ENCODE measurements around the gene SLC25A39. TPM values are rescaled to one million over a fixed set of nuclear protein-coding genes. Genes with fewer than 3 reads are reported as not detected.

Gene SLC25A39
- total RNA-seq, 1 donor from 2014 or later, result 76.8 TPM

DNA sequence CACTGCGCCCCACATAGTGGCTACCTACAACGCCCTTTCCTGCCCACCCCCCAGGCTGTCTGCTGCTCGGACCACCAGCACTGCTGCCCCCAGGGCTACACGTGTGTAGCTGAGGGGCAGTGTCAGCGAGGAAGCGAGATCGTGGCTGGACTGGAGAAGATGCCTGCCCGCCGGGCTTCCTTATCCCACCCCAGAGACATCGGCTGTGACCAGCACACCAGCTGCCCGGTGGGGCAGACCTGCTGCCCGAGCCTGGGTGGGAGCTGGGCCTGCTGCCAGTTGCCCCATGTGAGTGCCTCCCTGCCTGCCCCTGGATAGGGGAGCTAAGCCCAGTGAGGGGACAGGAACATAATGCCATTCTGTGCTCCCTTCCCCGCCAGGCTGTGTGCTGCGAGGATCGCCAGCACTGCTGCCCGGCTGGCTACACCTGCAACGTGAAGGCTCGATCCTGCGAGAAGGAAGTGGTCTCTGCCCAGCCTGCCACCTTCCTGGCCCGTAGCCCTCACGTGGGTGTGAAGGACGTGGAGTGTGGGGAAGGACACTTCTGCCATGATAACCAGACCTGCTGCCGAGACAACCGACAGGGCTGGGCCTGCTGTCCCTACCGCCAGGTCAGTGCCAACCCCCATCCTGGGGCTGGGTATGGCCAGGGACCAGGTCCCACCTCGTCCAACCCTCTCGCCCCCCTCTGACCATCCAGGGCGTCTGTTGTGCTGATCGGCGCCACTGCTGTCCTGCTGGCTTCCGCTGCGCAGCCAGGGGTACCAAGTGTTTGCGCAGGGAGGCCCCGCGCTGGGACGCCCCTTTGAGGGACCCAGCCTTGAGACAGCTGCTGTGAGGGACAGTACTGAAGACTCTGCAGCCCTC, 27.6 kb upstream of the SLC25A39 start:
- Histone ChIP-seq H3K27me3 (no peaks in the 10 kb centered on the region), H3K4me1 (peaks cover 2% of the 10 kb centered on the region), H3K9me3 (no peaks in the 10 kb centered on the region), H3K4me3 (no peak overlapping the region), H3K27ac (no peak overlapping the region), H3K36me3 (peaks cover 39% of the 10 kb centered on the region)
- DNase-seq, result no peak
- no peak for ATAC-seq
- TF ChIP-seq, protein P1, sequence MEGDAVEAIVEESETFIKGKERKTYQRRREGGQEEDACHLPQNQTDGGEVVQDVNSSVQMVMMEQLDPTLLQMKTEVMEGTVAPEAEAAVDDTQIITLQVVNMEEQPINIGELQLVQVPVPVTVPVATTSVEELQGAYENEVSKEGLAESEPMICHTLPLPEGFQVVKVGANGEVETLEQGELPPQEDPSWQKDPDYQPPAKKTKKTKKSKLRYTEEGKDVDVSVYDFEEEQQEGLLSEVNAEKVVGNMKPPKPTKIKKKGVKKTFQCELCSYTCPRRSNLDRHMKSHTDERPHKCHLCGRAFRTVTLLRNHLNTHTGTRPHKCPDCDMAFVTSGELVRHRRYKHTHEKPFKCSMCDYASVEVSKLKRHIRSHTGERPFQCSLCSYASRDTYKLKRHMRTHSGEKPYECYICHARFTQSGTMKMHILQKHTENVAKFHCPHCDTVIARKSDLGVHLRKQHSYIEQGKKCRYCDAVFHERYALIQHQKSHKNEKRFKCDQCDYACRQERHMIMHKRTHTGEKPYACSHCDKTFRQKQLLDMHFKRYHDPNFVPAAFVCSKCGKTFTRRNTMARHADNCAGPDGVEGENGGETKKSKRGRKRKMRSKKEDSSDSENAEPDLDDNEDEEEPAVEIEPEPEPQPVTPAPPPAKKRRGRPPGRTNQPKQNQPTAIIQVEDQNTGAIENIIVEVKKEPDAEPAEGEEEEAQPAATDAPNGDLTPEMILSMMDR (IDR thresholded peaks at IDR 0.05), result no peak
- intact Hi-C loops (cut with DNase I), result no loop called here

DNA sequence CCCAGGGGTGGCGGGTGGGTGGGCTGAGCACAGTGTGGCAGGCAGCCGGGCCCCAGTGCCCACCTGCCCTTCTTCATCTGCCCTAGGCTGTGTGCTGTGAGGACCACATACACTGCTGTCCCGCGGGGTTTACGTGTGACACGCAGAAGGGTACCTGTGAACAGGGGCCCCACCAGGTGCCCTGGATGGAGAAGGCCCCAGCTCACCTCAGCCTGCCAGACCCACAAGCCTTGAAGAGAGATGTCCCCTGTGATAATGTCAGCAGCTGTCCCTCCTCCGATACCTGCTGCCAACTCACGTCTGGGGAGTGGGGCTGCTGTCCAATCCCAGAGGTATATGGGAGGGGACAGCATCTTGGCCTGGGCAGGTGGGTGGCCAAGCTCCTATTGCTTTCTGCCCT, 26.8 kb upstream of the SLC25A39 start:
- H3K27me3 ChIP-seq, result no peaks in the 10 kb centered on the region
- H3K36me3 ChIP-seq, result peaks cover 39% of the 10 kb centered on the region
- H3K9me3 ChIP-seq, result no peaks in the 10 kb centered on the region
- no peak overlapping the region for H3K27ac ChIP-seq
- no peak overlapping the region for H3K4me3 ChIP-seq
- intact Hi-C loops (cut with DNase I), result no loop called here
- H3K4me1 ChIP-seq, result peaks cover 6% of the 10 kb centered on the region
- ATAC-seq, result no peak
- no peak for DNase-seq
- TF ChIP-seq, protein P1 (IDR thresholded peaks at IDR 0.05), result no peak

DNA sequence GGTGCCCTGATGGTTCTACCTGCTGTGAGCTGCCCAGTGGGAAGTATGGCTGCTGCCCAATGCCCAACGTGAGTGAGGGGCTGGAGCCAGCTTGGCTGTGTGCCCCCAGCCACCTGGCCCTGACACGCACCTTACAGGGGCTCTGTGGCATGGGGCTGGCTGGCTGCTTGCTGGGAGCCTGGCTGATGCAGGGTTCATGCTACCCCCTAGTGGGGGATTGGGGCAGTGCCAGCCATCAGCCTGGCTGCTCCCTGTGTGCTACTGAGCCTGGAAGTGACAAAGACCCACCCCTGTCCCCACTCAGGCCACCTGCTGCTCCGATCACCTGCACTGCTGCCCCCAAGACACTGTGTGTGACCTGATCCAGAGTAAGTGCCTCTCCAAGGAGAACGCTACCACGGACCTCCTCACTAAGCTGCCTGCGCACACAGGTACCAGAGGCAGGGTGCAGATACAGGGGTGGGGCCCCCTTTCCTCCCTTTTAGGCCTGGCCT, 26.2 kb upstream of the SLC25A39 start:
- peak; percentile 83 for DNase-seq
- no peaks in the 10 kb centered on the region for H3K9me3 ChIP-seq
- H3K4me1 ChIP-seq, result peaks cover 6% of the 10 kb centered on the region
- ATAC-seq, result peak; percentile 68
- intact Hi-C loops (cut with DNase I), result no loop called here
- no peak overlapping the region for H3K27ac ChIP-seq
- TF ChIP-seq, protein P1 (IDR thresholded peaks at IDR 0.05), result peak; percentile 77
- H3K27me3 ChIP-seq, result no peaks in the 10 kb centered on the region
- H3K36me3 ChIP-seq, result peaks cover 39% of the 10 kb centered on the region
- H3K4me3 ChIP-seq, result no peak overlapping the region

DNA sequence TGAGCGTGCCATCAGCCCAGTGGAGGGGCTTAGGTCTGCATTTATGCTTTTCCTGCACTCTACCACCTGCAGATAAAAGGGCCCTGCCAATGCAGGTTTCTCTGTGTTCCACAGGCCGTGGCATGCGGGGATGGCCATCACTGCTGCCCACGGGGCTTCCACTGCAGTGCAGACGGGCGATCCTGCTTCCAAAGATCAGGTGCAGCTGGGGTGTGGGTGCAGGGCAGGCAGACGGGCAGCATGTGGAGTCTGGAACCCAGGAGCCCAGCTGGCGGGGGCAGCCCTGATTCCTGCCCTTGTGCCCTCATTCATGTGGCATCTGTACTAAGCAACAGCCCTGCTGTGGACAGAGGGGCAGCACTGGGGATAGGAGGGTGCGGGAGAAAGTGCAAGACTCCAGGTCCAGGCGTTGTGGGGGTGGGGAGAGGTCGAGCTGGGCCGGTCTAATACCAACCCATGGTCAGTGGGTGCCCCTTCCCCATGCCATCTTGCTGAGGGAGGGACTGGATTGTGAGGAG, 25.0 kb upstream of the SLC25A39 start:
- H3K4me3 ChIP-seq, result no peak overlapping the region
- TF ChIP-seq, protein P1 (IDR thresholded peaks at IDR 0.05), result no peak
- H3K9me3 ChIP-seq, result no peaks in the 10 kb centered on the region
- H3K27me3 ChIP-seq, result no peaks in the 10 kb centered on the region
- peaks cover 6% of the 10 kb centered on the region for H3K4me1 ChIP-seq
- intact Hi-C loops (cut with DNase I), result no loop called here
- ATAC-seq (no peak), DNase-seq (no peak)
- H3K36me3 ChIP-seq, result peaks cover 39% of the 10 kb centered on the region
- no peak overlapping the region for H3K27ac ChIP-seq

DNA sequence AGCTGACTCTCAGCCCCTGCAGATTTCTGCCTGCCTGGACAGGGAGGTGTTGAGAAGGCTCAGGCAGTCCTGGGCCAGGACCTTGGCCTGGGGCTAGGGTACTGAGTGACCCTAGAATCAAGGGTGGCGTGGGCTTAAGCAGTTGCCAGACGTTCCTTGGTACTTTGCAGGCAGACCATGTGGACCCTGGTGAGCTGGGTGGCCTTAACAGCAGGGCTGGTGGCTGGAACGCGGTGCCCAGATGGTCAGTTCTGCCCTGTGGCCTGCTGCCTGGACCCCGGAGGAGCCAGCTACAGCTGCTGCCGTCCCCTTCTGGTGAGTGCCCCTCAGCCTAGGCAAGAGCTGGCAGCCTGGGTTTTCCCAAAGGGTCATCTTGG, 24.4 kb upstream of the SLC25A39 start:
- no peaks in the 10 kb centered on the region for H3K27me3 ChIP-seq
- H3K36me3 ChIP-seq, result peaks cover 39% of the 10 kb centered on the region
- H3K9me3 ChIP-seq, result no peaks in the 10 kb centered on the region
- TF ChIP-seq, protein P1 (IDR thresholded peaks at IDR 0.05), result no peak
- H3K4me3 ChIP-seq, result no peak overlapping the region
- H3K4me1 ChIP-seq, result peaks cover 6% of the 10 kb centered on the region
- H3K27ac ChIP-seq, result no peak overlapping the region
- DNase-seq (no peak), ATAC-seq (no peak)
- intact Hi-C loops (cut with DNase I), result no loop called here

Data from upper lobe of right lung (tissue), 1 donor.